MM.1S (cell line): ENCODE results near the gene SLC6A20.

Source experiments
- EZH2phosphoT487 ChIP-seq: fragments of 300-600 bp; sonication (generic); IDR thresholded peaks from 2 replicates; pipeline ENCODE4 v1.6.1; 2018; ENCODE audit warnings: antibody characterized with exemption, low read length
- TF ChIP-seq, protein P1 (sequence below): fragments of 300-600 bp; sonication (generic); IDR thresholded peaks from 2 replicates; pipeline ENCODE4 v1.5.1; 2016; ENCODE audit warnings: antibody characterized with exemption, low read length, mixed read lengths

DNA sequence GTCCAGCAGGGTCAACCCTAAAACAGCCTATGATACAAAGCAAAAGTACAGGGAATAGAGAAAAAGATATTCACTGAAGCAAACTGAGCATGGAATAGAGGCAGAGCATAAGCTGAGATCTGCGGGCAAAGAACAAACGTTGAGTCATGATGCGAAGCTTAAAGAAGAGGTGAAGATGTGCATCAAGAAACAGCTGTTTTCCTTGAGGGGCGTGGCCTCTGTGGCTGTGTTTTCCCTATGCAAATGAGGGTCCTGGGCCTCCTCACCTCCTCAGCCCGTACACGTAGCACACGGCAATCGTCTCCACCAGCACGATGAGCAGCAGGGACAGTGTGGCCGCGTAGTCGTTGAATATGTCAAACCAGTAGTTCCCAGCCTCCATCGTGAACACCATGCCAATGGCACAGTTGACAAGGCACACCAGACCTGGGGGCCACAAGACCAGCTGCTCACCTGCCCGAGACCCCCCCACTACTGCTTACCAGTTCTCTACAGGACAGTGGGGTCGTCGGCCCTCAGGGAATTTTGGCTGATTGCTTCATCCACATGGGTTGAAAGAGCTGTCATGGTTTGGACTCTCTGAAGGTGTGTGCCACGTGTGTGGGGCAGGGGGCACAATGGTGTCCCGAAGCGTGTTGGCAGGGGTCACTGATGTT, 33.6 kb downstream of the SLC6A20 start:
- TF ChIP-seq, protein P1, sequence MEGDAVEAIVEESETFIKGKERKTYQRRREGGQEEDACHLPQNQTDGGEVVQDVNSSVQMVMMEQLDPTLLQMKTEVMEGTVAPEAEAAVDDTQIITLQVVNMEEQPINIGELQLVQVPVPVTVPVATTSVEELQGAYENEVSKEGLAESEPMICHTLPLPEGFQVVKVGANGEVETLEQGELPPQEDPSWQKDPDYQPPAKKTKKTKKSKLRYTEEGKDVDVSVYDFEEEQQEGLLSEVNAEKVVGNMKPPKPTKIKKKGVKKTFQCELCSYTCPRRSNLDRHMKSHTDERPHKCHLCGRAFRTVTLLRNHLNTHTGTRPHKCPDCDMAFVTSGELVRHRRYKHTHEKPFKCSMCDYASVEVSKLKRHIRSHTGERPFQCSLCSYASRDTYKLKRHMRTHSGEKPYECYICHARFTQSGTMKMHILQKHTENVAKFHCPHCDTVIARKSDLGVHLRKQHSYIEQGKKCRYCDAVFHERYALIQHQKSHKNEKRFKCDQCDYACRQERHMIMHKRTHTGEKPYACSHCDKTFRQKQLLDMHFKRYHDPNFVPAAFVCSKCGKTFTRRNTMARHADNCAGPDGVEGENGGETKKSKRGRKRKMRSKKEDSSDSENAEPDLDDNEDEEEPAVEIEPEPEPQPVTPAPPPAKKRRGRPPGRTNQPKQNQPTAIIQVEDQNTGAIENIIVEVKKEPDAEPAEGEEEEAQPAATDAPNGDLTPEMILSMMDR: no peak
- TF ChIP-seq EZH2phosphoT487: no peak
